ENCODE data around the gene CCDC27. TPM values are rescaled to one million over a fixed set of nuclear protein-coding genes. Genes with fewer than 3 reads are reported as not detected.
A peak's percentile ranks its signal among the peaks of the same experiment; 100 is the strongest.
"Not testable (repeated sequence)": the region's sequence is repeated elsewhere in the genome, so short reads cannot be mapped to it uniquely, and the experiment has no call there.

Gene CCDC27
- total RNA-seq, 4 donors from 2014 or later, result 0.13 TPM; not detected in 3

DNA sequence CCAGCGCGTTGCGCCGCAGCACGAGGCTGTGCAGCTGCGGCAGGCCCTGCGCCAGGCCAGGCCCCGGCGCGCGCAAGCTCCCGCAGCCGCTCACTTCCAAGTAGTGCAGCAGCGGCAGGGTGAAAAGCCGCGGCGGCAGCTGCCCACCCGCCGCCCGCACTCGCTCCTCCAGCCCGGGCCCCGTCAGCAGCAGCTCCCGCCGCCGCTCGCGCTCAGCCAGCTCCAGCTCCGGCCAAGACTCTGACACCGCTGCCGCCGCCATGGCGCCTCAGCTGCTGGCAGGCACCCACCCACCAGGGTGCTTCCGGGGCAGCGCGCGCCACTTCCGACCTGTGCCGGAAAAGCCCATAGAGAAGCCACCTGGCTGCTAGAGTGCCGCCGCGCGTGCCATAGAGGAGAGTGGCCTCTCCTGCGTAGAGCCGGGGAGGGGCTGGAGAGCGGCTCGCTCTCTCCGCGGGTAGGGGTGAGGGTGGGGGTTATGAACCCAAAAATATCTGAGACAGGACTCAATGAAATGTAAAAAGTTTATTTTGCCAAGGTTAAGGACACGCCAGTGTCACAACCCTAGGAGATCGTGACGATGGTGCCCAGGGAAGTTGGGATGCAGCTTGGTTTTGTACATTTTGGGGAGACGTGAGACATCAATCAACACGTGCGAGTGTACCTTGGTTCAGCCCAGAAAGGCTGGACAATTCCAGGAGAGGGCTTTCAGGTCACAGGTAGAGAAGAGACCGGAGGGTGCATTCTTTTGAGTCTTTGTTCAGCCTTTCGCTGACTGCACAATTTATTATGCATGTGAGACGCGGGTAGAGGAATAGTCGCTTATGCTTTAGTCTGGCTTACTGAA, 44.2 kb downstream of the CCDC27 start, which contains the start of gene LRRC47:
LRRC47 (minus strand) TSS at position 284 of the 847 bp plus-strand sequence; CDS start at position 262, 22 bp downstream.
- DNase-seq, result peak; percentile 94 to 95
- no peaks in the 10 kb centered on the region for H3K27me3 ChIP-seq
- peaks cover 29 to 30% of the 10 kb centered on the region in 2 donors for H3K4me1 ChIP-seq
- intact Hi-C loops (cut with DNase I), result loop anchor here (5.0 to 10.0 kb wide), 2 partner anchors 69 to 152 kb away; no protein-coding TSS in a partner anchor
- TF ChIP-seq, protein P1, sequence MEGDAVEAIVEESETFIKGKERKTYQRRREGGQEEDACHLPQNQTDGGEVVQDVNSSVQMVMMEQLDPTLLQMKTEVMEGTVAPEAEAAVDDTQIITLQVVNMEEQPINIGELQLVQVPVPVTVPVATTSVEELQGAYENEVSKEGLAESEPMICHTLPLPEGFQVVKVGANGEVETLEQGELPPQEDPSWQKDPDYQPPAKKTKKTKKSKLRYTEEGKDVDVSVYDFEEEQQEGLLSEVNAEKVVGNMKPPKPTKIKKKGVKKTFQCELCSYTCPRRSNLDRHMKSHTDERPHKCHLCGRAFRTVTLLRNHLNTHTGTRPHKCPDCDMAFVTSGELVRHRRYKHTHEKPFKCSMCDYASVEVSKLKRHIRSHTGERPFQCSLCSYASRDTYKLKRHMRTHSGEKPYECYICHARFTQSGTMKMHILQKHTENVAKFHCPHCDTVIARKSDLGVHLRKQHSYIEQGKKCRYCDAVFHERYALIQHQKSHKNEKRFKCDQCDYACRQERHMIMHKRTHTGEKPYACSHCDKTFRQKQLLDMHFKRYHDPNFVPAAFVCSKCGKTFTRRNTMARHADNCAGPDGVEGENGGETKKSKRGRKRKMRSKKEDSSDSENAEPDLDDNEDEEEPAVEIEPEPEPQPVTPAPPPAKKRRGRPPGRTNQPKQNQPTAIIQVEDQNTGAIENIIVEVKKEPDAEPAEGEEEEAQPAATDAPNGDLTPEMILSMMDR (IDR thresholded peaks at IDR 0.05), result no peak
- TF ChIP-seq POLR2A (IDR thresholded peaks at IDR 0.05), result peak in 1 of 2 donors; percentile 76
- peak within 1 kb of the TSS in 2 of 3 donors; percentile 25 to 41 for H3K27ac ChIP-seq
- 6% methylated on average over 26 to 28 of the region's 60 CpGs for WGBS, 2 donors
- no peaks in the 10 kb centered on the region for H3K9me3 ChIP-seq
- H3K4me3 ChIP-seq (replicated peaks in 1 of 3), result peak within 1 kb of the TSS; percentile 45 to 93 (median 80)
- no peaks in the 10 kb centered on the region for H3K36me3 ChIP-seq

DNA sequence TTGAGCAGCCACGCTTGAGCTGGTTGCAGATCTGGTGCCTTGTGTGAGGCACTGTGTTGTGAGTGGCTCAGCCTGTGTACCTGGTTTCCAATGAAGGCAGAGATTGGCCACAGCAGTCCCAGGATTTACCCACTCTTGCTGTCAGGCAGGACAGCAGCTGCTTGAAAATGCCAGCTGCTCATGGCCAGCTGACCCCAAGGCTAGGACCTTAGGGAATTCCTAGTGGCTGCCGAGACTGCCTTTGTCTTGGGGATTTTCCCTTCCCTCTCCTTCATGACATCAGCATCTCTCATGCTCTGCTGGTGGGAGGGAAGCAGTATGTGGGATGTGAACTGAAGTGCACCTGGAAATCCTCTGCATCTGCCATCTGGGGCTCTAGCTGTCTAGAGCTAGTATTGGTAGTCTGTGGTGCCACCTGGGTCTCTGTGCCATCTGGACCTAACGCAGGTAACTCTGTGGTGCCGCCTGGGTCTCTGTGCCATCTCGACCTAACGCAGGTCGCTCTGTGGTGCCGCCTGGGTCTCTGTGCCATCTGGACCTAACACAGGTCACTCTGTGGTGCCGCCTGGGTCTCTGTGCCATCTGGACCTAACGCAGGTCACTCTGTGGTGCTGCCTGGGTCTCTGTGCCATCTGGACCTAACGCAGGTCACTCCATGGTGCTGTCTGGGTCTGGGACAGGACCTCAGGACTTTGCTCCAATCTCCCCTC, 47.9 kb downstream of the CCDC27 start:
- no peaks in the 10 kb centered on the region for H3K36me3 ChIP-seq
- H3K4me1 ChIP-seq, result peaks cover 10 to 11% of the 10 kb centered on the region in 2 donors
- no peaks in the 10 kb centered on the region for H3K27me3 ChIP-seq
- 71 to 84% methylated on average over 6 to 8 of the region's 11 CpGs for WGBS, 2 donors
- intact Hi-C loops (cut with DNase I), result loop anchor here (5.0 to 10.0 kb wide), 3 partner anchors 73 to 348 kb away; partner anchors contain the start of gene ARHGEF16
- TF ChIP-seq, protein P1 (IDR thresholded peaks at IDR 0.05), result no peak
- TF ChIP-seq POLR2A (IDR thresholded peaks at IDR 0.05), result no peak
- no peak overlapping the region for H3K27ac ChIP-seq
- no peaks in the 10 kb centered on the region for H3K9me3 ChIP-seq
- no peak overlapping the region for H3K4me3 ChIP-seq (replicated peaks in 1 of 3)
- DNase-seq, result no peak

DNA sequence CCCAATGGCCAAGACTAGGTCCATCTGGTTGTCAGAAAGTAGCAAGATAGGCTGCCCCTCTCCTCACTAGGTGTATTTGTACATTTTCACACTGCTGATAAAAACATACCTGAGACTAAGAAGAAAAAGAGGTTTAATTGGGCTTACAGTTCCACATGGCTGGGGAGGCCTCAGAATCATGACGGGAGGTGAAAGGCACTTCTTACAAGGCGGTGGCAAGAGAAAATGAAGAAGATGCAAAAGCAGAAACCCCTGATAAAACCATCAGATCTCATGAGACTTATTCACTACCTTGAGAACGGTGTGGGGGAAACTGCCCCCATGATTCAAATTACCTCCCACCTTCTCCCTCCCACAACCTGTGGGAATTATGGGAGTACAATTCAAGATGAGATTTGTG, 48.5 kb downstream of the CCDC27 start:
- WGBS, 2 donors, result 80 to 88% methylated on average over 3 of the region's 3 CpGs
- not testable (repeated sequence) for H3K36me3 ChIP-seq; H3K4me1 ChIP-seq; H3K27ac ChIP-seq; H3K4me3 ChIP-seq (replicated peaks in 1 of 3); DNase-seq; H3K27me3 ChIP-seq; H3K9me3 ChIP-seq
- intact Hi-C loops (cut with DNase I), result loop anchor here (5.0 kb wide), 1 partner anchor 348 kb away; the partner anchor contains the start of gene ARHGEF16

DNA sequence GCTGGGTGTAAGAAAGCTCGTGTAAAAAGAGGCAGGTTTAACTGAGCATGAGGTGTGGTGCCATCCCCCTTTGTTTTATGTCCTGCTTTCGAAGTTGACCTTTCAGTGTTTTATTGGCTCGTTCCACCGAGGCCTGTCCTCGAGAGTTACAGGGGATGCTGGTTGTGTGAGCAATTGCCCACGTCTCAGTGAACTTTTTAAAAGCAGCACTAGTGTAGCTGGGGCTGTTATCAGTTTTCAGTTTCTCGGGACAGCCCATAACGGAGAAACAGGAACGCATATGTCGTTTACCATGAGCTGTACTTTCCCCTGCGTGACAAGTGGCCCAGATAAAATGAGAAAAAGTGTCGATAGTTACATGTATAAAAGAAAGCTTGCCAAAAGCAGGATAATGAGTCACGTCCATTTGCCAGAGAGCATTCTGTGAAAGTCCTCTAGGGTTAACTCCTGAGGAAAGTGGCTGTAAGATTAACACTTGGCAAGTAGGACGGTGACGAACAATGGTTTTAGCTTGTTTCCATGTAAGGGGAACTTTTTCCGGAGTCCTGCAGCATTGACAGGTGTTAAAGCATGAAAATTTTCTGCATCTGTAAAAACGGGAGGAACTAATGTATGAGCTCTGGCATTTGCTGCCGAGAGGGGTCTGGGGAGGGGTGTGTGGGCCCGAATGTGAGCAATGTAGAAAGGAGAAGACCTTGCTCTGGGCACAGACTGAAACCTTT, 51.8 kb downstream of the CCDC27 start:
- Histone ChIP-seq H3K27ac (no peak overlapping the region), H3K4me3 (replicated peaks in 1 of 3) (no peak overlapping the region), H3K27me3 (no peaks in the 10 kb centered on the region), H3K4me1 (peaks cover 0 to 5% of the 10 kb centered on the region in 2 donors), H3K36me3 (no peaks in the 10 kb centered on the region), H3K9me3 (no peaks in the 10 kb centered on the region)
- 67 to 74% methylated on average over 19 of the region's 19 CpGs for WGBS, 2 donors
- TF ChIP-seq, protein P1 (IDR thresholded peaks at IDR 0.05), result no peak
- TF ChIP-seq POLR2A (IDR thresholded peaks at IDR 0.05), result no peak
- intact Hi-C loops (cut with DNase I), result loop anchor here (5.0 kb wide), 1 partner anchor 352 kb away; the partner anchor contains the start of gene ARHGEF16
- DNase-seq, result no peak

DNA sequence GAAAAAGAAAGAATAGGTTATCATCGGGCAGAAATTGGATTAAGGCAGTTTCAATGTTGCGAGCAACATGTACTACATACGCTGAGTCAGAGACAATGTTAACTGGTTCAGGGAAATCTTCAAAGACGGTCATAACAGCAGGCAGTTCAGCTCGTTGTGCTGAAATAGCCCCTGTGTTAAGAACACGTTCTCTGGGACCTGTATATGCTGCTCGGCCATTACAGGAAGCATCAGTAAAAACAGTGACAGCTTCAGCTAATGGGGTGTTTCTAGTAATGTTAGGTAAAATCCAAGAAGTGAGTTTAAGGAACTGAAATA, 52.3 kb downstream of the CCDC27 start:
- intact Hi-C loops (cut with DNase I), result loop anchor here (5.0 kb wide), 1 partner anchor 352 kb away; the partner anchor contains the start of gene ARHGEF16

More for the DNA sequence above, 52.3 kb downstream of the CCDC27 start:
- 65 to 67% methylated on average over 7 of the region's 7 CpGs for WGBS, 2 donors
- H3K4me1 ChIP-seq; H3K9me3 ChIP-seq; DNase-seq; H3K27ac ChIP-seq; H3K27me3 ChIP-seq; H3K36me3 ChIP-seq; H3K4me3 ChIP-seq (replicated peaks in 1 of 3): not testable (repeated sequence)
